GM12878 (cell line): ENCODE results near the gene MAGI2. TPM values are rescaled to one million over a fixed set of nuclear protein-coding genes. Genes with fewer than 3 reads are reported as not detected.
A peak's percentile ranks its signal among the peaks of the same experiment; 100 is the strongest.

ENCODE experiments used
- ATAC-seq: fragments of 200-7000 bp; cut with Tn5 transposase; 3 replicates; pipeline ENCODE4 v1.9.1; 2020; ENCODE audit warnings: mild to moderate bottlenecking, moderate library complexity
- BruUV-seq: library from RNA; stranded (reverse); fragments of 400-500 nt; replicated peaks from 2 replicates; lab custom pipeline; 2021; lab: Mats Ljungman, UMichigan
- CTCF ChIA-PET: fragments of 300-600 bp; sonication (Branson Sonifier 250); formaldehyde crosslinking; extraction: SDS; loops from one replicate; lab custom pipeline; 2021; ENCODE audit warnings: inconsistent platforms; lab: Yijun Ruan, JAX
- POLR2A ChIA-PET: fragments of 350-600 bp; formaldehyde crosslinking; extraction: SDS; loops from one replicate; lab custom pipeline; 2021; ENCODE audit warnings: inconsistent platforms; lab: Charles Lee
- RAD21 ChIA-PET: fragments of 300-600 bp; sonication (Branson Sonifier 250); formaldehyde crosslinking; loops from one replicate; lab custom pipeline; 2023; ENCODE audit warnings: antibody characterized with exemption; ENCODE audit not compliant: unreplicated experiment; lab: Charles Lee
- SMC1A ChIA-PET: fragments of 300-600 bp; sonication (Branson Sonifier 250); formaldehyde crosslinking; loops from one replicate; lab custom pipeline; 2023; ENCODE audit not compliant: unreplicated experiment, uncharacterized antibody; lab: Charles Lee
- DNase-seq: peaks from one replicate; pipeline ENCODE4 v3.0.0-alpha.2; 2011; ENCODE audit warnings: low read depth, low spot score
- FAIRE-seq: peaks from 3 replicates; lab custom pipeline; 2011; peaks lifted over from hg19 to GRCh38; lab: Jason Lieb, UNC
- H2AFZ ChIP-seq: 2 replicates; pipeline ENCODE4 v1.6.0; 2011; ENCODE audit warnings: low read depth, low read length, control low read depth; ENCODE audit not compliant: control insufficient read depth
- H3K27ac ChIP-seq: 2 replicates; pipeline ENCODE4 v1.5.1; 2011; ENCODE audit warnings: control low read depth; ENCODE audit not compliant: control insufficient read depth, insufficient read depth
- H3K27me3 ChIP-seq, 2 experiments: replicated peaks in 1 of 2; 2 replicates each; pipeline versions ENCODE4 v1.6.0 to v1.6.1; 2011; ENCODE audit warnings: low read length in 1 of 2; ENCODE audit not compliant: control insufficient read depth in 2 of 2, insufficient read depth in 2 of 2
- H3K36me3 ChIP-seq, 2 experiments: 2 replicates each; pipeline ENCODE4 v1.5.1; 2011; ENCODE audit warnings: low read length in 1 of 2; ENCODE audit not compliant: control insufficient read depth in 2 of 2, insufficient read depth in 2 of 2
- H3K4me1 ChIP-seq: 2 replicates; pipeline ENCODE4 v1.6.1; 2011; ENCODE audit warnings: mild to moderate bottlenecking, low read length, moderate library complexity, mixed read lengths; ENCODE audit not compliant: control insufficient read depth, insufficient read depth
- H3K4me2 ChIP-seq: 2 replicates; pipeline ENCODE4 v1.6.0; 2011; ENCODE audit warnings: control low read depth; ENCODE audit not compliant: control insufficient read depth, insufficient read depth
- H3K4me3 ChIP-seq: fragments of 200-600 bp; sonication (generic); 2 replicates; pipeline ENCODE4 v1.5.1; 2016
- H3K79me2 ChIP-seq: 2 replicates; pipeline ENCODE4 v1.6.0; 2011; ENCODE audit warnings: low read length; ENCODE audit not compliant: control insufficient read depth, insufficient read depth
- H3K9ac ChIP-seq: 2 replicates; pipeline ENCODE4 v1.8.0; 2011; ENCODE audit warnings: low read length, control low read depth, mixed read lengths; ENCODE audit not compliant: control insufficient read depth, insufficient read depth
- H3K9me3 ChIP-seq: replicated peaks from 3 replicates; pipeline ENCODE4 v1.5.1; 2011; ENCODE audit warnings: mild to moderate bottlenecking, low read length; ENCODE audit not compliant: control insufficient read depth, insufficient read depth
- H4K20me1 ChIP-seq: 2 replicates; pipeline ENCODE4 v1.6.0; 2011; ENCODE audit not compliant: control insufficient read depth, insufficient read depth
- CTCF ChIP-seq, 3 experiments: IDR thresholded peaks in 2 of 3; conservative IDR thresholded peaks in 1 of 3; 2 replicates each; pipeline ENCODE4 v1.5.1; 2011; ENCODE audit warnings: low read depth in 3 of 3, low read length in 3 of 3, mild to moderate bottlenecking in 3 of 3, control low read depth in 2 of 3, moderate library complexity in 2 of 3, inconsistent platforms in 1 of 3, mixed read lengths in 1 of 3; ENCODE audit not compliant: control insufficient read depth in 2 of 3, insufficient read depth in 1 of 3; ENCODE audit errors: extremely low read depth in 1 of 3
- REST ChIP-seq: IDR thresholded peaks from 2 replicates; pipeline ENCODE4 v1.6.1; 2012; ENCODE audit warnings: mild to moderate bottlenecking, low read depth, low read length
- WGBS: methylation state at CpG from one replicate; pipeline ENCODE4 v1.1.6; 2016; ENCODE audit warnings: low lambda C conversion rate; ENCODE audit not compliant: insufficient replicate concordance, insufficient coverage; ENCODE audit errors: missing lambda C conversion rate; 5-methylcytosine and 5-hydroxymethylcytosine counted together
- in situ Hi-C: fragments of 300-500 bp; cut with MboI; formaldehyde crosslinking; loops from 9 replicates; pipeline ENCODE4 v1.14.3; 2018; ENCODE audit warnings: mixed read lengths
- intact Hi-C: fragments of 100-400 bp; cut with micrococcal nuclease; formaldehyde crosslinking; loops from one replicate; pipeline ENCODE4 v1.14.2; 2022; ENCODE audit not compliant: unreplicated experiment
- polyA plus RNA-seq, 11 experiments: library from polyadenylated mRNA; depleted of rRNA in 4 of 11; unstranded in 6 of 11; stranded (reverse) in 5 of 11; fragments of >200 nt; fragmentation: Nextera tagmentation in 4 of 11; fragmentation: Illumina TruSeq in 1 of 11; extraction: Ambion mirVana in 4 of 11; extraction: Trizol in 1 of 11; gene quantifications; 1 replicate in 1 of 11; 2 replicates in 10 of 11; pipeline versions ENCODE4 v1.2.1 to v1.2.3, GENCODE V29; 2011 to 2016; ENCODE audit warnings: inconsistent platforms in 2 of 11, missing spikeins in 2 of 11, low read depth in 1 of 11
- total RNA-seq, 4 experiments: library from RNA; depleted of rRNA in 3 of 4; stranded (reverse); fragments of >200 nt in 3 of 4; fragmentation: Illumina TruSeq in 1 of 4; extraction: Trizol in 1 of 4; gene quantifications; 2 replicates each; pipeline versions ENCODE4 v1.2.1 to v1.2.3, GENCODE V29; 2013 to 2021

MAGI2 gene
- total and polyA plus RNA-seq, 10 of the 15 experiments (the other 5 are each of a cell fraction or from before 2014, with no cell fraction given) = 0.01 to 0.31 (median 0.05) TPM; not detected in 2

DNA sequence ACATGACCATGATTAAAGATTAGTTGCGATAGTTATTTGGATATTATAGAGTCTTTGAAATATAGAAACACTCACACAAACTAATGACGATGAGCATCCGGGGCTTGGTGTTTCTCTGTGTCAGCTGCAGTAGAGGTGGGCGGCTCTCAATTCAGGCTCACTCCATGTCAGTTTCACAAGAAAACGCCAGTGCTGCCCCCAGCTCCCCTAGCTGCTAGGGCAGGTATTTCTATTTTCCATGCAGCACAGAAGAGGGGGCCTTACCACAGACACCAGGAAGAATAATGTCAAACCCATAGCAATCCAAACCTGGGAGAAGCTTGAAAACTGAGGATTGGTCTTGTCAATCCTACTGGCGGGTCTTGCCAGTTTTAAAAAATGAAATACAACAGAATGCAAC is 1457.8 kb downstream of the MAGI2 start:
- TF ChIP-seq REST (no peak), CTCF (IDR thresholded peaks at IDR 0.05 in 2 of 3, conservative IDR thresholded peaks at IDR 0.05 in 1 of 3; ENCODE audit: control insufficient read depth in 2 of 3, extremely low read depth in 1 of 3, insufficient read depth in 1 of 3, low read depth in 3 of 3, low read length in 3 of 3) (0 out of 6 replicates have a peak, but pooled peaks of 1 of the 3 experiments have one; percentile 2)
- peaks cover 0 to 2% of the 10 kb centered on the region in 2 experiments; a peak in 1 of 4 replicates for H3K27me3 ChIP-seq
- in situ Hi-C loops = no loop called here
- no peak for FAIRE-seq
- no peak overlapping the region for H3K27ac ChIP-seq
- no peak overlapping the region for H3K4me2 ChIP-seq
- intact Hi-C loops = no loop called here
- H3K9me3 ChIP-seq = no peaks in the 10 kb centered on the region
- H3K9ac ChIP-seq = no peak overlapping the region
- POLR2A ChIA-PET = no interaction called here
- SMC1A ChIA-PET = no interaction called here
- BruUV-seq = no TSS peak
- no peaks in the 10 kb centered on the region for H3K4me1 ChIP-seq
- no peak overlapping the region for H3K4me3 ChIP-seq
- RAD21 ChIA-PET = no interaction called here
- H3K36me3 ChIP-seq = no peaks in the 10 kb centered on the region
- no peaks in the 10 kb centered on the region for H4K20me1 ChIP-seq
- CTCF ChIA-PET = no interaction called here
- no peak overlapping the region for H2AFZ ChIP-seq
- DNase-seq = no peak
- no peaks in the 10 kb centered on the region for H3K79me2 ChIP-seq
- ATAC-seq = peak; percentile 58; the same call in 2 of the 3 replicates
- WGBS = 50% methylated on average over 6 of the region's 6 CpGs
